Erythroblast (primary cell): Measurements from ENCODE around the gene MPHOSPH9.

Experiments used
- GATA1 ChIP-seq: IDR thresholded peaks from 2 replicates; pipeline ENCODE4 v1.6.1; 2011; ENCODE audit warnings: low read depth, mild to moderate bottlenecking, control low read depth, low read length, moderate library complexity
- POLR2A ChIP-seq: IDR thresholded peaks from 2 replicates; pipeline ENCODE4 v1.6.1; 2011; ENCODE audit warnings: mild to moderate bottlenecking, low read length

- TF ChIP-seq POLR2A, result no peak
- no peak for TF ChIP-seq GATA1
Measured at GRCh38 chr12:123232472-123232806, 502 bp downstream of the MPHOSPH9 start.
